PC-3 (cell line): Measurements from ENCODE around the gene FCHO2.

Experiments
- CTCF ChIP-seq: fragments of 300-600 bp; sonication (generic); conservative IDR thresholded peaks from 2 replicates; pipeline ENCODE4 v1.5.1; 2017; ENCODE audit warnings: antibody characterized with exemption, low read depth, mild to moderate bottlenecking, low read length
- EZH2 ChIP-seq: fragments of 300-600 bp; sonication (generic); IDR thresholded peaks from one replicate; pipeline ENCODE4 v1.6.1; 2017; ENCODE audit warnings: antibody characterized with exemption, mild to moderate bottlenecking, low read length; ENCODE audit not compliant: unreplicated experiment

GRCh38 chr5:72937517-72938061, 18.3 kb upstream of the FCHO2 start:
- no peak for TF ChIP-seq CTCF
- TF ChIP-seq EZH2, result no peak
